Fibroblast of pulmonary artery (primary cell): ENCODE results near the gene TGM3.

Experiments used
- DNase-seq: peaks from one replicate; pipeline ENCODE4 v3.0.0-alpha.2; 2010; ENCODE audit warnings: low read depth
- H3K4me3 ChIP-seq: replicated peaks from 2 replicates; pipeline ENCODE4 v1.5.1; 2011; ENCODE audit warnings: low read depth, mild to moderate bottlenecking, control low read depth, low read length, moderate library complexity
- CTCF ChIP-seq: IDR thresholded peaks from 2 replicates; pipeline ENCODE4 v1.5.1; 2011; ENCODE audit warnings: mild to moderate bottlenecking, control low read depth, low read length, inconsistent platforms; ENCODE audit errors: missing control alignments

Gene TGM3

DNA sequence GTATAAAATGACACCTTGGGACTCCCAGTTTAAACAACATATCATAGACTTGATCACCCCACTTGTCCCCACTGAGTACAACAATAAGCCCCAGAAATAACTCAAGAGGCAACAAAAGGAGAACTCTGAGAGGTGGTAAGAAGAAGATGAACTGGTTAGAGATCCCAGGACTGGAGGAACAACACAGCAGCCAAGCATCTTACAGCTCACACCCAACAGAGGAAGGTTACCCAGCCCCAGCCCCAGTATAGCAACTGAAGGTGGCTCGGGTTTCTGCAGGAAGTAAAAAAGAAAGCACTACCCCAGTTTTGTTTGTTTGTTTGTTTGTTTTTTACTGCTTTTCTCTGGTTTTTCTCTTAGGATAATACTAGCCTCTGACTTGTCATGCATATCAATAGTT, 67.8 kb downstream of the TGM3 start:
- no peak overlapping the region for H3K4me3 ChIP-seq
- DNase-seq: no peak
- TF ChIP-seq CTCF: no peak

DNA sequence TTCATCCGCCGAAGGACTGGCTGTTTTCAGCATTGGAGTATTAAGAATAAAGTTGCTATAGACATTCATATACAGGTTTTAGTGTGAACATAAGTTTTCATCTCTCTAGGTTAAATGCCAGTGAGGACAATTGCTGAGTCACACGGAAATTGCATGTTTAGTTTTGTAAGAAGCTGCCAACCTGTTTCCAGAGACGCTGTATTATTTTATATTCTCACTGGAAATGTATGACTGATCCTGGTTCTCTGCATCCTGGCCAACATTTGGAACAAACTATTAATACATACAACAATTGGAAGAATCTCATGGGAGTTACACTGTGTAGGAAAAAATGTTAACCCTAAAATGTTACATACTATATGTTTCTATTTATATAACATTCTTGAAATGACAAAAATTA, 68.2 kb downstream of the TGM3 start:
- DNase-seq: peak; percentile 68
- no peak for TF ChIP-seq CTCF
- H3K4me3 ChIP-seq: no peak overlapping the region

DNA sequence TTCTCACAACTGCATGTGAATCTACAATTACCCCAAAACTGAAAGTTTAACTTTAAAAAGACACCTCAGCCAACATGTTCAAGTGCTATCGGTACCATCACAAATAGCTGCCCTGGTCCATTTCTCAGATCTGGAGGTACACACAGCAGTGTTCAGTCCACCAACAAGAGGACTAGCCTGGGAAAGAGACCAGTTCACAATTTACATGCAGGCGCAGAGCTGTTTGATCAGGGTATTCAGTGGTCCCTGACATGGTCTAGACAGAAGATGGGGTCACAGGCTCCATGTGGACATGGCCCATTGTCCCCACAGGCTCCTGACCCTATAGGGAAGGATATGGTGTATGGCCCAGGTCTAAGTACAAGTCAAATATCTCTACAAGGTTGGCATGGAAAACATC, 69.3 kb downstream of the TGM3 start:
- no peak overlapping the region for H3K4me3 ChIP-seq
- no peak for DNase-seq
- TF ChIP-seq CTCF: no peak

DNA sequence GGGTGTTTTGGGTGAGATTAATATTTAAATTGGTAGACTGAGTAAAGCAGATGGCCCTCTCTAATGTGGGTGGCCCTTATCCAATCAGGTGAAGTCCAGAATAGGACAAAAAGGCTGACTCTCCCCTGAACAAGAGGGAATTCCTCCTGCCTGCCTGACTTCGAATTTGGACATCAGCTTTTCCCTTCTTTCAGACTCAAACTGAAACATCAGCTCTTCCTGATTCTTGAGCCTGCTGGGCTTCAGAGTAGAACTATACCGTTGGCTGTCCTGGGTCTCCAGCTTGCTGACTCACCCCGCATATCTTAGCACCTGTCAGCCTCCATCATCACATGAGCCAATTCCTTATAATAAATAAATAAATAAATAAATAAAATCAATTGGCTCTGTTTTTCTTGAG, 69.9 kb downstream of the TGM3 start:
- no peak overlapping the region for H3K4me3 ChIP-seq
- no peak for TF ChIP-seq CTCF
- no peak for DNase-seq

DNA sequence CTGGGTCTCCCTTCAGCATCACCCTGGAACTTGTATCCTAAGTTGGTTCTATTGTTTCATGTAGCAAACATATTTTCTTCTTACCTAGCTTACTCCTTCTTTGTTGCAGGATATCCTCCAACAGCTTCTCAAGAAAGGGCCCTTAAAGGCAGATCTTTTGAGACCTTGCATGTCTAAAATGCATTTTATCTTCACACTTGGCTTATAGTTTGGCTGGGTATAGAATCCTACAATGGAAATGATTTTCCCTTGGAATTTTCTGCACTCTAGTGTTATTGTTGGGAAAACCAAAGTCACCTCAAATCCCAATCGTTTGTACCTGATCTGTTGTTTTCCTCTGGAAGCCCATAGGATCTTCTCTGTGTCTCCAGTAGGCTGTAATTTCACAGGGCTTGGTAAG, 72.8 kb downstream of the TGM3 start:
- no peak overlapping the region for H3K4me3 ChIP-seq
- TF ChIP-seq CTCF: no peak
- DNase-seq: no peak

- no peak overlapping the region for H3K4me3 ChIP-seq
- no peak for DNase-seq
- TF ChIP-seq CTCF: no peak
These were observed 77.3 kb downstream of the TGM3 start for GRCh38 chr20:2373098-2373497.

GRCh38 chr20:2374346-2375125, 78.7 kb downstream of the TGM3 start:
- no peak for DNase-seq

More at GRCh38 chr20:2374346-2375125, 78.7 kb downstream of the TGM3 start:
- H3K4me3 ChIP-seq: no peak overlapping the region
- TF ChIP-seq CTCF: no peak
